Measurements from ENCODE around the gene RNF220. TPM values are rescaled to one million over a fixed set of nuclear protein-coding genes. Genes with fewer than 3 reads are reported as not detected.

Gene RNF220
- total and polyA plus RNA-seq, 2 of the 13 experiments (the other 11 are each of a cell fraction or from before 2014, with no cell fraction given), result 48.2 to 72.1 TPM

GRCh38 chr1:44572572-44572879 is 167.5 kb downstream of the RNF220 start (continued):
- TF ChIP-seq TFE3 (CRISPR knock-in tag; IDR thresholded peaks at IDR 0.05) (no peak), ZFY (CRISPR knock-in tag; IDR thresholded peaks at IDR 0.05) (no peak), STAG1 (CRISPR knock-in tag; IDR thresholded peaks at IDR 0.05) (no peak), MATR3 (CRISPR knock-in tag; IDR thresholded peaks at IDR 0.05) (no peak), BRD4 (CRISPR knock-in tag; IDR thresholded peaks at IDR 0.05) (no peak), ARID5B (CRISPR knock-in tag; IDR thresholded peaks at IDR 0.05) (no peak), ZSCAN9 (CRISPR knock-in tag; IDR thresholded peaks at IDR 0.05; ENCODE audit: borderline replicate concordance) (no peak), ZNF589 (CRISPR knock-in tag; conservative IDR thresholded peaks at IDR 0.05) (no peak), ZNF142 (CRISPR knock-in tag; IDR thresholded peaks at IDR 0.05) (no peak), ZFP82 (CRISPR knock-in tag; IDR thresholded peaks at IDR 0.05; ENCODE audit: borderline replicate concordance) (no peak)
